ENCODE measurements around the gene PLA2G1B.

The PLA2G1B gene

GRCh38 chr12:120276734-120277133 is 50.8 kb downstream of the PLA2G1B start:
- in situ Hi-C loops (cut with HindIII; ENCODE audit: low sequenced_read_pairs), result no loop called here
- TF ChIP-seq, protein P1, sequence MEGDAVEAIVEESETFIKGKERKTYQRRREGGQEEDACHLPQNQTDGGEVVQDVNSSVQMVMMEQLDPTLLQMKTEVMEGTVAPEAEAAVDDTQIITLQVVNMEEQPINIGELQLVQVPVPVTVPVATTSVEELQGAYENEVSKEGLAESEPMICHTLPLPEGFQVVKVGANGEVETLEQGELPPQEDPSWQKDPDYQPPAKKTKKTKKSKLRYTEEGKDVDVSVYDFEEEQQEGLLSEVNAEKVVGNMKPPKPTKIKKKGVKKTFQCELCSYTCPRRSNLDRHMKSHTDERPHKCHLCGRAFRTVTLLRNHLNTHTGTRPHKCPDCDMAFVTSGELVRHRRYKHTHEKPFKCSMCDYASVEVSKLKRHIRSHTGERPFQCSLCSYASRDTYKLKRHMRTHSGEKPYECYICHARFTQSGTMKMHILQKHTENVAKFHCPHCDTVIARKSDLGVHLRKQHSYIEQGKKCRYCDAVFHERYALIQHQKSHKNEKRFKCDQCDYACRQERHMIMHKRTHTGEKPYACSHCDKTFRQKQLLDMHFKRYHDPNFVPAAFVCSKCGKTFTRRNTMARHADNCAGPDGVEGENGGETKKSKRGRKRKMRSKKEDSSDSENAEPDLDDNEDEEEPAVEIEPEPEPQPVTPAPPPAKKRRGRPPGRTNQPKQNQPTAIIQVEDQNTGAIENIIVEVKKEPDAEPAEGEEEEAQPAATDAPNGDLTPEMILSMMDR (IDR thresholded peaks at IDR 0.05; ENCODE audit: low read depth, low read length, missing control alignments), result no peak
- no peak for DNase-seq (ENCODE audit: low read depth)
- no peak overlapping the region for H3K4me3 ChIP-seq (ENCODE audit: low read depth, low read length)

All from astrocyte of the cerebellum (primary cell).